IMR-90 (cell line): ENCODE measurements around the gene LIN37.

ENCODE experiments used
- BHLHE40 ChIP-seq: fragments of 150-350 bp; IDR thresholded peaks from 2 replicates; pipeline ENCODE4 v1.6.1; 2016; ENCODE audit warnings: mild to moderate bottlenecking, low read depth, low read length
- CHD1 ChIP-seq: IDR thresholded peaks from 2 replicates; pipeline ENCODE4 v1.6.1; 2012; ENCODE audit warnings: low read depth, low read length, improper control_type of control experiment
- CTCF ChIP-seq: conservative IDR thresholded peaks from 2 replicates; pipeline ENCODE4 v1.5.1; 2012; ENCODE audit warnings: mild to moderate bottlenecking, low read depth, low read length, improper control_type of control experiment
- MAFK ChIP-seq: IDR thresholded peaks from 2 replicates; pipeline ENCODE4 v1.6.1; 2012; ENCODE audit warnings: low read depth, low read length, improper control_type of control experiment
- MAZ ChIP-seq: IDR thresholded peaks from 2 replicates; pipeline ENCODE4 v1.6.1; 2012; ENCODE audit warnings: low read depth, mild to moderate bottlenecking, low read length, improper control_type of control experiment, moderate library complexity, borderline replicate concordance
- MXI1 ChIP-seq: IDR thresholded peaks from 2 replicates; pipeline ENCODE4 v1.6.1; 2012; ENCODE audit warnings: low read depth, mild to moderate bottlenecking, low read length, moderate library complexity, borderline replicate concordance
- NFE2L2 ChIP-seq: fragments of 150-350 bp; IDR thresholded peaks from 2 replicates; pipeline ENCODE4 v1.6.1; 2016; ENCODE audit warnings: low read depth, mild to moderate bottlenecking, low read length
- POLR2A ChIP-seq: IDR thresholded peaks from 2 replicates; pipeline ENCODE4 v1.6.1; 2012; ENCODE audit warnings: mild to moderate bottlenecking, low read depth, low read length
- RAD21 ChIP-seq: IDR thresholded peaks from 2 replicates; pipeline ENCODE4 v1.6.1; 2012; ENCODE audit warnings: low read length, improper control_type of control experiment
- RFX5 ChIP-seq: IDR thresholded peaks from 2 replicates; pipeline ENCODE4 v1.8.0; 2012; ENCODE audit warnings: low read depth, mild to moderate bottlenecking, low read length, moderate library complexity
- SMC3 ChIP-seq: fragments of 150-350 bp; IDR thresholded peaks from 2 replicates; pipeline ENCODE4 v1.6.1; 2016; ENCODE audit warnings: low read depth, mild to moderate bottlenecking, antibody characterized with exemption, low read length, moderate library complexity
- TF ChIP-seq, protein P1 (sequence below): fragments of 150-350 bp; IDR thresholded peaks from 2 replicates; pipeline ENCODE4 v1.6.1; 2017; ENCODE audit warnings: mild to moderate bottlenecking, antibody characterized with exemption, low read length, low read depth
- TF ChIP-seq, protein P2 (sequence below): fragments of 150-350 bp; IDR thresholded peaks from 2 replicates; pipeline ENCODE4 v1.6.1; 2016; ENCODE audit warnings: low read depth, mild to moderate bottlenecking, low read length, moderate library complexity, borderline replicate concordance

DNA sequence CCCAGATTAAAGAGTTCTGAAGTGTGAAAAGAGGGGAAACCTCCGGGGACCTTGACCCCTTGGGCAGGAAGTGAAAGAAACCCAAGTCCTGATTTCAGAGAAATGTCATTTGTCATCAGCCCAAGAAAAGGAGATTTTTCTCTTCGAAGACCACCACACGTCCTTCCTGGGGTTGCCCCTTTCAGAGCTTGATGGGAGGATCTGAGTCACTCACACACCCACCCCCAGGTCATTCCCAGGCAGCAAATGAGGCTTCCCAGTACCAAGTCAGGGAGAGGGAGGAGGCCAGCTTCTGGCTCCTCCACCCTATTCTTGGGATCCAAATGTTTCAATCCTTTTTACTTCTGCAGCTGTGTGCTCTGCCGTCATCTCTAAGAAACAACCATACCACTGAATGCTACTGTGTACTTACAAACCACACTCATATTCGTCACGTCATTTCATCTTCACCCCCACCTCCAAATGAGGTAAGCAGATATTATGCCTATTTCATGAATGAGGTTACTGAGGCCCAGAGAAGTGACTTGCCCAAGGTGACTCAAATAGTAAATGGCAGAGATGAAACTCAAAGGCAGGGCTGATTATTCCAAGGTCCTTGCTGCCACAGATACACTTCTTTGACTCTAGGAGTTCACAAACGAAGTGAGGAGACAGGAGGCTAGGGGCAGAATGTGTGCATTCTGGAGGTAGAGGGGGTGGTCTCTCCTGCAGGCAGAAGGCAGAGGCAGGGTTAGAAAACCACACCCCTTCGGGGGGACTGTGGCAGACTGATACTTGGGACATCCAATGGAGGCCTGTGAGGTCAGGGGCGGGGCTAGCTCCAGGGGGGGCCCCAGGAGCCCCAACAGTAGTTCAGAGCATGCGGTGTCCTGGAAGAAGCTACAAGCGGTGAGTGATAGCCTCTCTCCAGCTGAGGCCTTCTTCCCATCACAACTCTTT lies 35.5 kb upstream of the LIN37 start:
- TF ChIP-seq POLR2A (no peak), BHLHE40 (no peak), CTCF (no peak), RAD21 (no peak), CHD1 (no peak), MAZ (no peak), MXI1 (no peak), SMC3 (no peak), RFX5 (no peak), NFE2L2 (no peak), MAFK (no peak)
- TF ChIP-seq, protein P1, sequence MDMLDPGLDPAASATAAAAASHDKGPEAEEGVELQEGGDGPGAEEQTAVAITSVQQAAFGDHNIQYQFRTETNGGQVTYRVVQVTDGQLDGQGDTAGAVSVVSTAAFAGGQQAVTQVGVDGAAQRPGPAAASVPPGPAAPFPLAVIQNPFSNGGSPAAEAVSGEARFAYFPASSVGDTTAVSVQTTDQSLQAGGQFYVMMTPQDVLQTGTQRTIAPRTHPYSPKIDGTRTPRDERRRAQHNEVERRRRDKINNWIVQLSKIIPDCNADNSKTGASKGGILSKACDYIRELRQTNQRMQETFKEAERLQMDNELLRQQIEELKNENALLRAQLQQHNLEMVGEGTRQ: no peak
- TF ChIP-seq, protein P2, sequence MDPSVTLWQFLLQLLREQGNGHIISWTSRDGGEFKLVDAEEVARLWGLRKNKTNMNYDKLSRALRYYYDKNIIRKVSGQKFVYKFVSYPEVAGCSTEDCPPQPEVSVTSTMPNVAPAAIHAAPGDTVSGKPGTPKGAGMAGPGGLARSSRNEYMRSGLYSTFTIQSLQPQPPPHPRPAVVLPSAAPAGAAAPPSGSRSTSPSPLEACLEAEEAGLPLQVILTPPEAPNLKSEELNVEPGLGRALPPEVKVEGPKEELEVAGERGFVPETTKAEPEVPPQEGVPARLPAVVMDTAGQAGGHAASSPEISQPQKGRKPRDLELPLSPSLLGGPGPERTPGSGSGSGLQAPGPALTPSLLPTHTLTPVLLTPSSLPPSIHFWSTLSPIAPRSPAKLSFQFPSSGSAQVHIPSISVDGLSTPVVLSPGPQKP: no peak
